GM19467 (cell line): Measurements from ENCODE around the gene NLRP14.
A peak's percentile ranks its signal among the peaks of the same experiment; 100 is the strongest.

Experiments used
- ATAC-seq: cut with Tn5 transposase; IDR thresholded peaks from one replicate; pipeline ENCODE4 v1.9.1; 2021; ENCODE audit warnings: mild to moderate bottlenecking, moderate library complexity; ENCODE audit not compliant: unreplicated experiment

The NLRP14 gene

GRCh38 chr11:7020183-7020917, at the start of gene NLRP14, which contains the start of gene ZNF214:
NLRP14 (plus strand) TSS chr11:7020479; CDS start chr11:7038587, 18,108 bp downstream.
ZNF214 (minus strand) TSS chr11:7020346; CDS start chr11:7002835, 17,511 bp downstream.
- peak; percentile 64 for ATAC-seq

GRCh38 chr11:6979365-6979764, 40.9 kb upstream of the NLRP14 start:
- ATAC-seq, result no peak

- no peak for ATAC-seq
These were observed 33.8 kb upstream of the NLRP14 start for GRCh38 chr11:6986487-6986886.

- ATAC-seq, result no peak
These were observed 31.8 kb upstream of the NLRP14 start for GRCh38 chr11:6988506-6988905.

GRCh38 chr11:6991227-6991626, 29.1 kb upstream of the NLRP14 start:
- no peak for ATAC-seq

- no peak for ATAC-seq
These were observed 28.3 kb upstream of the NLRP14 start for GRCh38 chr11:6992026-6992425.

GRCh38 chr11:6992457-6993417, 27.5 kb upstream of the NLRP14 start:
- no peak for ATAC-seq

GRCh38 chr11:6995703-6996102, 24.6 kb upstream of the NLRP14 start:
- ATAC-seq, result no peak

GRCh38 chr11:7004482-7004881, 15.8 kb upstream of the NLRP14 start:
- ATAC-seq, result no peak

GRCh38 chr11:7014118-7014517, 6.2 kb upstream of the NLRP14 start:
- ATAC-seq, result no peak

GRCh38 chr11:7016011-7016410, 4.3 kb upstream of the NLRP14 start:
- ATAC-seq, result no peak

- ATAC-seq, result peak; percentile 38
These were observed 638 bp upstream of the NLRP14 start for GRCh38 chr11:7019500-7020182.

- ATAC-seq, result no peak
These were observed 1.0 kb downstream of the NLRP14 start for GRCh38 chr11:7021318-7021717.

- no peak for ATAC-seq
These were observed 7.9 kb downstream of the NLRP14 start for GRCh38 chr11:7028141-7028540.

- no peak for ATAC-seq
These were observed 10.6 kb downstream of the NLRP14 start for GRCh38 chr11:7030836-7031235.

GRCh38 chr11:7031471-7031871, 11.2 kb downstream of the NLRP14 start:
- no peak for ATAC-seq

GRCh38 chr11:7032692-7033091, 12.4 kb downstream of the NLRP14 start:
- ATAC-seq, result no peak

GRCh38 chr11:7034019-7034418, 13.7 kb downstream of the NLRP14 start:
- no peak for ATAC-seq

GRCh38 chr11:7046474-7047175, 26.3 kb downstream of the NLRP14 start:
- no peak for ATAC-seq

- no peak for ATAC-seq
These were observed 29.9 kb downstream of the NLRP14 start for GRCh38 chr11:7050191-7050590.
